Ovary (tissue), 9 donors: ENCODE data around the gene TBC1D5. TPM values are rescaled to one million over a fixed set of nuclear protein-coding genes. Genes with fewer than 3 reads are reported as not detected.

Experiments
- DNase-seq, 5 donors: peaks; one replicate each; pipeline ENCODE4 v3.0.0-alpha.2; 2019 to 2020
- H3K27ac ChIP-seq, 2 donors: fragments of 200-600 bp; one replicate each; pipeline versions ENCODE4 v1.5.1 to v1.8.0; 2019 to 2022
- H3K27me3 ChIP-seq: fragments of 200-600 bp; one replicate; pipeline ENCODE4 v1.8.0; 2022
- H3K36me3 ChIP-seq: fragments of 200-600 bp; sonication (generic); one replicate; pipeline ENCODE4 v1.5.1; 2019
- H3K4me1 ChIP-seq: one replicate; pipeline ENCODE4 v1.8.1; 2013; ENCODE audit warnings: mild to moderate bottlenecking, moderate library complexity; ENCODE audit not compliant: insufficient read depth
- H3K4me3 ChIP-seq: fragments of 200-600 bp; sonication (generic); one replicate; pipeline ENCODE4 v1.5.1; 2017
- H3K9me3 ChIP-seq, 2 donors: fragments of 200-600 bp in 1 of 2; sonication (generic) in 1 of 2; one replicate each; pipeline versions ENCODE4 v1.5.1 to v1.8.1; 2013 to 2019; ENCODE audit warnings: mild to moderate bottlenecking in 1 of 2, moderate library complexity in 1 of 2
- CTCF ChIP-seq, 3 donors: fragments of 450-650 bp in 2 of 3; fragments of 200-600 bp in 1 of 3; IDR thresholded peaks; one replicate each; pipeline versions ENCODE4 v1.5.1 to v1.8.0; 2016 to 2022; ENCODE audit warnings: antibody characterized with exemption in 3 of 3, mild to moderate bottlenecking in 1 of 3
- EP300 ChIP-seq: sonication (generic); formaldehyde crosslinking; IDR thresholded peaks from one replicate; pipeline ENCODE4 v1.6.1; 2017; ENCODE audit warnings: antibody characterized with exemption
- POLR2A ChIP-seq: fragments of 450-650 bp; IDR thresholded peaks from one replicate; pipeline ENCODE4 v1.6.1; 2017; ENCODE audit warnings: antibody characterized with exemption, mild to moderate bottlenecking, moderate library complexity
- WGBS, 3 donors: extraction: QIAGEN DNeasy Blood & Tissue Kit in 1 of 3; methylation state at CpG; one replicate each; pipeline versions ENCODE4 v1.1.5 to v1.1.7; 2013 to 2017; 5-methylcytosine and 5-hydroxymethylcytosine counted together
- intact Hi-C, 4 donors: fragments of 100-400 bp; cut with DNase I; formaldehyde crosslinking; loops; one replicate each; pipeline versions ENCODE4 v1.11.0 to v1.15.1; 2022 to 2023
- polyA plus RNA-seq, 2 donors: library from polyadenylated mRNA; stranded (reverse); fragments of 200-250 nt in 1 of 2; fragments of 350-450 nt in 1 of 2; fragmentation: Illumina TruSeq in 1 of 2; extraction: RNeasy Lipid Tissue Mini Kit (QIAGEN cat#74804) in 1 of 2; gene quantifications; one replicate each; pipeline ENCODE4 v1.2.3, GENCODE V29; 2013 to 2014
- total RNA-seq, 7 donors: library from RNA; depleted of rRNA in 2 of 7; stranded (reverse); fragments of >200 nt in 2 of 7; fragmentation: NEBNext Ultra II Directional in 3 of 7; extraction: Animal tissue kit (Norgen Biotek cat#: 25700) in 3 of 7; gene quantifications; one replicate each; pipeline versions ENCODE4 v1.1.0 to v1.2.4, GENCODE V29; 2016 to 2023
- donor health status: DM: no; HTN: no; CAD: no; lungs with moderate emphysema.
- donor health status: DM: no; HTN: no; CAD: no.
- donor health status: Bipolar disorder and iron deficiency.
- donor health status: DM: yes; HTN: yes; CAD: no.
- donor health status: DM: no; HTN: no; CAD: no.
- donor health status: DM: yes; HTN: yes; CAD: no.

TBC1D5 gene
- total and polyA plus RNA-seq, 9 donors: 20.7 to 73.5 (median 61.0) TPM

DNA sequence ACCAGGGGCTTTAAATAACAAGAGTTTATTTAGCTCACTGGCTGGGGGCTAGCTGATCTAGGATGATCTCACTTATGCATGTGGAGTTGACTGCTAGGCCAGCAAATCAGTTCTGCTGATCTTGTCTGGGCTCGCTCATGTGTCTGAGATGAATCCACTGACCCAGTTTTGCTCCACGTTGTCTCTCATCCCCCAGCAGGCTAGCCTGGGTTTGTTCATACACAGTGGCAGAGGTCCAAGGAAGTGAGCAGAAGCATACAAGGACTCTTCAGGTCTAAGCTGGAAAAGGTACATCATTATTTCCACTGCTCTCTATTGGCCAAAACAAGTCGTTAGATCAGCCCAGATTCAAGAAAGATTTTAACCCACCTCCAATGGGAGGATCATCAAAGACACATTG is 619.7 kb downstream of the TBC1D5 start:
- DNase-seq: no peak
- 86 to 92% (median 87%) methylated on average over 3 of the region's 3 CpGs for WGBS, 3 donors
- Histone ChIP-seq H3K9me3 (no peaks in the 10 kb centered on the region), H3K27ac (no peak overlapping the region), H3K4me3 (no peak overlapping the region), H3K36me3 (no peaks in the 10 kb centered on the region), H3K27me3 (peaks cover 2% of the 10 kb centered on the region), H3K4me1 (no peaks in the 10 kb centered on the region)
- TF ChIP-seq CTCF (IDR thresholded peaks at IDR 0.05) (no peak), EP300 (no peak), POLR2A (no peak)
- intact Hi-C loops: no loop called here

DNA sequence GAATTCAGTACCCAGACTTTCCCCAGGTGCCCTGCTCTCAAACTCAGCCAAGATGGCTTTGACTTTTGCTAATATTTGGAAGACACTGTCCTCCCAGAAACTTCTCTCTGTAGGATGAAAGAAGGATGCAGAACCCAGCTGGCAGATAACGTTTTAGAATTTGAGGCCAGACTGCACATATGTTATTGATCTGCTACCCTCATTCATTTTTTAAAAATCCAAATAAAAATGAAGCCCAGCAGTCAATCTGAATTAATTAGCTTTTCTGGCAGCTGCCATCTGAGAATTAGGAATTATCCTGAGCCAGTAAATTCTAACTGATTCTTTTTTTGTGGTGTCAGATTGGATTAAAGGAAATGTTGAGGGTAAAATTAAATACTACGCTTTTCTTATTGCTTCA is 621.1 kb downstream of the TBC1D5 start:
- Histone ChIP-seq H3K27ac (no peak overlapping the region), H3K36me3 (no peaks in the 10 kb centered on the region), H3K27me3 (no peaks in the 10 kb centered on the region), H3K4me3 (no peak overlapping the region), H3K9me3 (no peaks in the 10 kb centered on the region), H3K4me1 (no peaks in the 10 kb centered on the region)
- TF ChIP-seq POLR2A: no peak
- WGBS, 3 donors: 65 to 71% (median 69%) methylated on average over 2 of the region's 2 CpGs
- intact Hi-C loops: no loop called here
- no peak for DNase-seq

DNA sequence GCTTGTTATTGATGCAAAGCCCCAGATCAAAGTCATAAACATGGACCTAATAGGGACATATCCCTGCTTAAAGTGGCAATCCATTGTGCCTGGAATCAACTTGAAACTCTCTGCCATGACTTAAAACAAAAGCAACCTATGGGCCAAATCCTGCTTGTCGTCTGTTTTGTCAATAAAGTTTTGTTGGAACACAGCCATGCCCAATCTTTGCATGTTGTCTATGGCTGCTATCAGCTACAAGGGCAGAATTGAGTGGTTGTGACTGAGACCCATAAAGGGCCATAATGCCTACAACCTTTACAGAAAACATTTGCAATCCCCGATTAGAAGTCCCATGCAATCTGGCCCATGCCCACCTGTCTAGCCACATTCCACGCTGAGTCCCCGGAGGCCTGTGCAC is 622.3 kb downstream of the TBC1D5 start:
- TF ChIP-seq CTCF (IDR thresholded peaks at IDR 0.05) (no peak), POLR2A (no peak), EP300 (no peak)
- intact Hi-C loops: no loop called here
- no peaks in the 10 kb centered on the region for H3K27me3 ChIP-seq
- WGBS, 3 donors: 89 to 92% (median 90%) methylated on average over 4 of the region's 4 CpGs
- no peak overlapping the region for H3K27ac ChIP-seq
- H3K4me1 ChIP-seq: no peaks in the 10 kb centered on the region
- no peak overlapping the region for H3K4me3 ChIP-seq
- no peak for DNase-seq
- H3K9me3 ChIP-seq: no peaks in the 10 kb centered on the region
- H3K36me3 ChIP-seq: no peaks in the 10 kb centered on the region

DNA sequence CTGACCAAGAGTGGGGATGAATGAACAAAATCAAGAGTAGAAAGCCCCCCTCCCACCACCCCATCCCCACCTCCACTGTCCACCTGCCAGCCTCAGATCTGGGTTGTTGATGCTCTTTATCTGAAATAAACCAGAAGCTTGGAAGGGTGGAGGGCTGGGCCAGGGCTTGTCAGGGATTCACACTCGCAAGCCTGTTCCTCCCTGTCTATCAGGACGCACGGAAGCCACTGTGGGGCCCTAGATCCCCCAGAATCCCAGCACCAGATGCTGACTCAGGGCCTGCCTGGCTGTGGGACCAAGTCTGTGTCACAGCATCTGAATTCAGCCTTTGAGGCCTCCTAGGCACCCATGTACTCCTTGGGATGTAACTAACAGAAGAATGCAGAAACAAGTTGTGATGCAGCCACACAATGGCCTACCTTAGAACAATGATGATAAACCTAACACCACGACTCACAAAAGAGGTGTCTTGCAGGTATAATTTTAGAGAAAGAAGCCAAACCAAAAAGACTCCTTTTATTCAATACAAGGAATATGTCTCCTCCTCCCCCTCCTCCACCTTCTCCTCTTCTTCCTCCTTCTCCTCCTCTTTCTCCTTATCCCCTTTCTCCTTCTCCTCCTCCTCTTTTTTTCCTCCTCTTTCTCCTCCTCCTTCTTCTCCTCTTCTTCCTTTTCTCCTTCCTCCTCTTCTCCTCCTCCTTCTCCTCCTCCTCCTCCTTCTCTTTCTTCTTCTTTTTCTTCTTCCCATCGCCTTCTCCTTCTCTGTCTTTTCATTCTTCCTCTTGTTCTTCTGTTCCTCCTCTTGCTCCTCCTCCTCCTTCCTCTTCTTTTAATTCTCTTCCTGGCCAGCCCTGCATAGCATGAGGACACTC is 623.0 kb downstream of the TBC1D5 start:
- no peak for DNase-seq
- intact Hi-C loops: no loop called here
- 86 to 96% (median 93%) methylated on average over 5 of the region's 5 CpGs for WGBS, 3 donors
- Histone ChIP-seq H3K36me3 (no peaks in the 10 kb centered on the region), H3K27ac (no peak overlapping the region), H3K4me1 (no peaks in the 10 kb centered on the region), H3K9me3 (no peaks in the 10 kb centered on the region), H3K27me3 (no peaks in the 10 kb centered on the region), H3K4me3 (no peak overlapping the region)
- TF ChIP-seq EP300 (no peak), POLR2A (no peak), CTCF (IDR thresholded peaks at IDR 0.05) (no peak)

DNA sequence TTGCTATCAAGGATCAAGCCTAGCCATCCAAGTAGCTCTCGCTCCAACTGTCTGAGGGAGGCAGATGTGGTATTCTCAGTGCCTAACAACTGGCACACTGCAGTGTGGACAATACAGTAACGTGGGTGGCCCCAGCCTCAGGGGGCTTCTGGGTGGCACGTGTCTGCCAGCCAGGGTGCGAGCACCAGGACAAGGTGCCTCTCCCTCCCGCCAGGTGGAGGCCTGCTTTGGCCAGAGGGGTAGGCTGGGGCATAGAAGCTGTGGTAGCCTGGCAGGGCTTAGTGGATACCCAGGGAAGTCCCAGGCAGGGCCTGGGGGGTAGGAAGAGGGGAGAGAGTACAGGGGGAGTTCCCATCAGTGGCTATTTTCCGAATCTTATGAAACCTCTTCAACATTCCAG is 623.7 kb downstream of the TBC1D5 start:
- no peaks in the 10 kb centered on the region for H3K4me1 ChIP-seq
- no peaks in the 10 kb centered on the region for H3K9me3 ChIP-seq
- no peak for DNase-seq
- H3K4me3 ChIP-seq: no peak overlapping the region
- no peaks in the 10 kb centered on the region for H3K36me3 ChIP-seq
- 90 to 99% (median 97%) methylated on average over 6 of the region's 6 CpGs for WGBS, 3 donors
- TF ChIP-seq CTCF (IDR thresholded peaks at IDR 0.05) (no peak), POLR2A (no peak), EP300 (no peak)
- no peaks in the 10 kb centered on the region for H3K27me3 ChIP-seq
- no peak overlapping the region for H3K27ac ChIP-seq
- intact Hi-C loops: no loop called here
